ENCODE results near the gene SLCO3A1. TPM values are rescaled to one million over a fixed set of nuclear protein-coding genes. Genes with fewer than 3 reads are reported as not detected.

The SLCO3A1 gene
- total and polyA plus RNA-seq, 2 of the 8 experiments (the other 6 are each of a cell fraction or from before 2014, with no cell fraction given), result 15.1 to 20.4 TPM

DNA sequence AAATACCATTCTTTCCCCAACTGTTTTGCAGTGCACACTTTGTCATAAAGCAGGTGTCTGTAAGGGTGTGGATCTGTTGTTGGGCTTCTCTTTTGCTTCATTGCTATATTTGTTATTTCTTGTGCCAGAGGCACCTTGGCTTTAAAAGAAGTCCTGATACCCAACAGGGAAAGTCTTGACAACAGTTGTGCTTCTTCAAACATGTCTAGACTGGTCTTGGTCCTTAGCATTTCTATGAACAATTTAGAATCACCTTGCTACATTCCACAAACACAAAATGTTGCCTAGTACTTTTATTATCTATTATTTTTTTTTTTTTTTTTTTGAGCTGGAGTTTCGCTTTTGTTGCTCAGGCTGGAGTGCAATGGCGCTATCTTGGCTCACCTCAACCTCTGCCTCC is 233.7 kb downstream of the SLCO3A1 start:
- Histone ChIP-seq H4K91ac (replicated peaks; ENCODE audit: insufficient read length, low read length) (no peak overlapping the region), H3K23me2 (ENCODE audit: low read depth, low read length) (no peaks in the 10 kb centered on the region), H2AFZ (ENCODE audit: low read length) (no peak overlapping the region), H3K9me3 (ENCODE audit: insufficient read depth in 2 of 2, low read depth in 1 of 2, low read length in 1 of 2) (no peaks in the 10 kb centered on the region), H2BK12ac (ENCODE audit: low read depth, low read length) (no peak overlapping the region), H4K5ac (ENCODE audit: insufficient read length, low read depth, low read length) (no peak overlapping the region), H3K4ac (replicated peaks; ENCODE audit: insufficient read length, low read depth, low read length) (no peak overlapping the region), H2AK5ac (ENCODE audit: low read depth, low read length) (no peak overlapping the region), H3K23ac (ENCODE audit: insufficient read length) (no peak overlapping the region), H3K4me2 (ENCODE audit: insufficient read depth in 1 of 2, low read depth in 2 of 2, low read length in 2 of 2) (no peak overlapping the region), H3K14ac (ENCODE audit: insufficient read length) (no peak overlapping the region), H3K4me3 (ENCODE audit: extremely low read depth in 1 of 4, insufficient read depth in 2 of 4, low read depth in 3 of 4, low read length in 4 of 4) (no peak overlapping the region), H3K79me2 (ENCODE audit: control insufficient read depth in 1 of 2, insufficient read depth in 2 of 2, low read length in 2 of 2) (no peaks in the 10 kb centered on the region), H3K36me3 (ENCODE audit: control insufficient read depth in 2 of 4, insufficient read depth in 4 of 4, low read length in 3 of 4) (no peaks in the 10 kb centered on the region), H3K27me3 (replicated peaks in 1 of 4; ENCODE audit: control insufficient read depth in 3 of 4, extremely low read depth in 1 of 4, insufficient read depth in 3 of 4, low read length in 3 of 4) (no peaks in the 10 kb centered on the region), H3K27ac (ENCODE audit: low read depth, low read length) (no peak overlapping the region), H3K18ac (ENCODE audit: extremely low read depth, low read length) (no peak overlapping the region), H2BK5ac (ENCODE audit: low read depth, low read length) (no peak overlapping the region), H3K4me1 (replicated peaks in 1 of 4; ENCODE audit: control insufficient read depth in 3 of 4, insufficient read depth in 4 of 4, low read length in 3 of 4) (peaks cover 0 to 10% (median 3%) of the 10 kb centered on the region in 4 experiments; a peak in 6 of 7 replicates), H3K56ac (replicated peaks; ENCODE audit: insufficient read length, low read depth, low read length) (no peak overlapping the region), H3K9ac (replicated peaks in 1 of 4; ENCODE audit: extremely low read depth in 1 of 4, low read depth in 3 of 4, low read length in 3 of 4) (no peak overlapping the region), H4K8ac (ENCODE audit: extremely low read depth, insufficient read depth, low read length) (no peak overlapping the region), H2BK20ac (ENCODE audit: low read length) (no peak overlapping the region), H2BK15ac (ENCODE audit: low read length) (no peak overlapping the region), H3K79me1 (ENCODE audit: low read depth, low read length) (no peaks in the 10 kb centered on the region), H4K20me1 (replicated peaks in 1 of 2; ENCODE audit: control insufficient read depth in 1 of 2, insufficient read depth in 2 of 2, low read length in 2 of 2) (peaks cover 0 to 2% of the 10 kb centered on the region in 2 experiments), H2BK120ac (replicated peaks; ENCODE audit: low read depth, low read length) (no peak overlapping the region)
- FAIRE-seq (no peak), DNase-seq (ENCODE audit: low read depth in 1 of 2, low spot score in 2 of 2) (no peak)
- ChIA-PET CTCF (ENCODE audit: partially characterized antibody) (interaction anchor here (1.0 to 3.3 kb wide), 3 partner anchors 9 to 789 kb away, joined by 3 to 18 read pairs (median 3); no protein-coding TSS in a partner anchor), POLR2A (ENCODE audit: partially characterized antibody) (interaction anchor here (0.6 kb wide), 1 partner anchor 31 kb away, joined by 3 read pairs; no protein-coding TSS in a partner anchor)
- 100% methylated on average over 1 of the region's 2 CpGs; no CpG with 5 or more reads in 1 of the 2 experiments for WGBS, 2 experiments (ENCODE audit: extremely low coverage in 1 of 2, insufficient coverage in 1 of 2, insufficient read length in 1 of 2, insufficient replicate concordance in 2 of 2, low coverage in 1 of 2, low lambda C conversion rate in 2 of 2, missing lambda C conversion rate in 1 of 2)
- TF ChIP-seq, protein P1, sequence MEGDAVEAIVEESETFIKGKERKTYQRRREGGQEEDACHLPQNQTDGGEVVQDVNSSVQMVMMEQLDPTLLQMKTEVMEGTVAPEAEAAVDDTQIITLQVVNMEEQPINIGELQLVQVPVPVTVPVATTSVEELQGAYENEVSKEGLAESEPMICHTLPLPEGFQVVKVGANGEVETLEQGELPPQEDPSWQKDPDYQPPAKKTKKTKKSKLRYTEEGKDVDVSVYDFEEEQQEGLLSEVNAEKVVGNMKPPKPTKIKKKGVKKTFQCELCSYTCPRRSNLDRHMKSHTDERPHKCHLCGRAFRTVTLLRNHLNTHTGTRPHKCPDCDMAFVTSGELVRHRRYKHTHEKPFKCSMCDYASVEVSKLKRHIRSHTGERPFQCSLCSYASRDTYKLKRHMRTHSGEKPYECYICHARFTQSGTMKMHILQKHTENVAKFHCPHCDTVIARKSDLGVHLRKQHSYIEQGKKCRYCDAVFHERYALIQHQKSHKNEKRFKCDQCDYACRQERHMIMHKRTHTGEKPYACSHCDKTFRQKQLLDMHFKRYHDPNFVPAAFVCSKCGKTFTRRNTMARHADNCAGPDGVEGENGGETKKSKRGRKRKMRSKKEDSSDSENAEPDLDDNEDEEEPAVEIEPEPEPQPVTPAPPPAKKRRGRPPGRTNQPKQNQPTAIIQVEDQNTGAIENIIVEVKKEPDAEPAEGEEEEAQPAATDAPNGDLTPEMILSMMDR (IDR thresholded peaks at IDR 0.05; ENCODE audit: control extremely low read depth in 1 of 3, insufficient read depth in 1 of 3, low read depth in 1 of 3, low read length in 3 of 3), result no peak
- TF ChIP-seq KDM1A (IDR thresholded peaks at IDR 0.05; ENCODE audit: borderline replicate concordance, low read length), result no peak
- TF ChIP-seq MAFK (IDR thresholded peaks at IDR 0.05; ENCODE audit: low read depth, low read length), result no peak
- no peak for TF ChIP-seq RBBP5 (IDR thresholded peaks at IDR 0.05; ENCODE audit: borderline replicate concordance, low read depth, low read length)
- TF ChIP-seq RXRA (IDR thresholded peaks at IDR 0.05; ENCODE audit: insufficient read depth, low read depth, low read length), result no peak
- no peak for TF ChIP-seq SP4 (IDR thresholded peaks at IDR 0.05; ENCODE audit: low read length)
- no peak for TF ChIP-seq HDAC6 (IDR thresholded peaks at IDR 0.05; ENCODE audit: low read depth, low read length)
- no peak for TF ChIP-seq POLR2A (IDR thresholded peaks at IDR 0.05; ENCODE audit: control extremely low read depth in 1 of 2, low read depth in 2 of 2, low read length in 2 of 2)
- no peak for TF ChIP-seq TAF1 (IDR thresholded peaks at IDR 0.05; ENCODE audit: low read depth, low read length)
- no peak for TF ChIP-seq CREB1 (IDR thresholded peaks at IDR 0.05)
- TF ChIP-seq RFX5 (IDR thresholded peaks at IDR 0.05; ENCODE audit: borderline replicate concordance, low read depth, low read length), result no peak
- no peak for TF ChIP-seq TAF7 (optimal IDR thresholded peaks at IDR 0.05; ENCODE audit: borderline replicate concordance, low read depth, low read length)
- no peak for TF ChIP-seq NANOG (IDR thresholded peaks at IDR 0.05; ENCODE audit: insufficient read depth, low read depth, low read length, poor library complexity, severe bottlenecking)
